ENCODE measurements around the gene ATF6. TPM values are rescaled to one million over a fixed set of nuclear protein-coding genes. Genes with fewer than 3 reads are reported as not detected.

Gene ATF6
- total and polyA plus RNA-seq, 2 of the 4 experiments (the other 2 are of a cell fraction), result 12.2 to 17.6 TPM

GRCh38 chr1:161718559-161719324, 47.4 kb upstream of the ATF6 start:
- Histone ChIP-seq H3K9me3 (ENCODE audit: control insufficient read depth, insufficient read depth, low read length) (no peaks in the 10 kb centered on the region), H3K14ac (replicated peaks; ENCODE audit: low read depth, low read length) (no peak overlapping the region), H3K9ac (ENCODE audit: low read depth, low read length) (no peak overlapping the region), H3K27ac (ENCODE audit: insufficient read depth, low read length) (no peak overlapping the region), H3K18ac (ENCODE audit: low read depth, low read length) (no peak overlapping the region), H3K23ac (ENCODE audit: low read depth, low read length) (no peak overlapping the region), H4K5ac (ENCODE audit: low read depth, low read length) (no peak overlapping the region), H3K79me1 (ENCODE audit: low read depth in 1 of 2, low read length in 2 of 2) (no peaks in the 10 kb centered on the region), H2BK20ac (ENCODE audit: low read depth, low read length) (no peak overlapping the region), H3K9me1 (ENCODE audit: insufficient read depth, low read length) (peaks cover 13% of the 10 kb centered on the region), H2BK15ac (ENCODE audit: low read depth, low read length) (no peak overlapping the region), H3K36me3 (ENCODE audit: control insufficient read depth, insufficient read depth, low read length) (no peaks in the 10 kb centered on the region), H2AFZ (replicated peaks; ENCODE audit: low read length, poor library complexity) (no peak overlapping the region), H4K20me1 (ENCODE audit: insufficient read depth, low read length) (no peaks in the 10 kb centered on the region), H3K56ac (ENCODE audit: extremely low read depth, insufficient read depth, low read length) (no peak overlapping the region), H2BK120ac (ENCODE audit: low read depth, low read length) (no peak overlapping the region), H2AK9ac (replicated peaks; ENCODE audit: low read depth, low read length, poor library complexity) (no peak overlapping the region), H3K4me1 (ENCODE audit: control insufficient read depth, insufficient read depth, low read length) (peaks cover 2% of the 10 kb centered on the region), H2BK5ac (ENCODE audit: low read depth, low read length, poor library complexity, severe bottlenecking) (no peak overlapping the region), H3K4me2 (ENCODE audit: low read depth, low read length) (no peak overlapping the region), H2AK5ac (ENCODE audit: low read depth, low read length) (no peak overlapping the region), H4K91ac (ENCODE audit: insufficient read depth, low read depth, low read length) (no peak overlapping the region), H4K8ac (ENCODE audit: low read depth in 2 of 2, low read length in 2 of 2) (no peak overlapping the region), H3K4me3 (ENCODE audit: insufficient read depth, low read depth, low read length) (no peak overlapping the region), H3K27me3 (ENCODE audit: control insufficient read depth, insufficient read depth, low read length) (no peaks in the 10 kb centered on the region), H3K4ac (ENCODE audit: low read depth, low read length) (no peak overlapping the region)
- in situ Hi-C loops (cut with MboI; ENCODE audit: low sequenced_read_pairs), result no loop called here
- DNase-seq (no peak), ATAC-seq (ENCODE audit: low read depth) (no peak)
- intact Hi-C loops (cut with micrococcal nuclease), result no loop called here
- no TSS peak for BruUV-seq (replicated peaks)
- TF ChIP-seq MXI1 (IDR thresholded peaks at IDR 0.05; ENCODE audit: borderline replicate concordance, low read depth, low read length) (no peak), BHLHE40 (IDR thresholded peaks at IDR 0.05; ENCODE audit: low read depth, low read length) (no peak), CHD1 (IDR thresholded peaks at IDR 0.05; ENCODE audit: low read depth, low read length) (no peak), NFE2L2 (IDR thresholded peaks at IDR 0.05; ENCODE audit: low read depth, low read length) (no peak), POLR2A (IDR thresholded peaks at IDR 0.05; ENCODE audit: low read depth, low read length) (no peak), CEBPB (IDR thresholded peaks at IDR 0.05; ENCODE audit: low read depth, low read length) (no peak), FOS (IDR thresholded peaks at IDR 0.05; ENCODE audit: low read depth, low read length) (no peak)
- dilution Hi-C loops (cut with HindIII; ENCODE audit: low sequenced_read_pairs, unreplicated experiment), result no loop called here
- ChIA-PET POLR2A (ENCODE audit: unreplicated experiment) (no interaction called here), CTCF (no interaction called here)
- 100% methylated on average over 2 of the region's 8 CpGs; no CpG with 5 or more reads in 1 of the 2 experiments for WGBS, 2 experiments (ENCODE audit: extremely low coverage in 2 of 2, insufficient read length in 1 of 2)
